ENCODE results near the gene LRCH1.

- TF ChIP-seq POLR2A (IDR thresholded peaks at IDR 0.05; ENCODE audit: low read length) (no peak), GATA1 (IDR thresholded peaks at IDR 0.05; ENCODE audit: low read depth, low read length) (no peak)
Measured at GRCh38 chr13:46637213-46637612, 84.2 kb downstream of the LRCH1 start.

Data from erythroblast (primary cell).